CD4-positive, CD25-positive, alpha-beta regulatory T cell (primary cell): ENCODE data around the gene BMP2K. TPM values are rescaled to one million over a fixed set of nuclear protein-coding genes. Genes with fewer than 3 reads are reported as not detected.

Source experiments
- ATAC-seq, 2 donors: fragments of 150-1000 bp; cut with Tn5 transposase; one replicate each; pipeline ENCODE4 v1.10.0; 2021; ENCODE audit warnings: low read depth in 2 of 2, moderate number of reproducible peaks in 2 of 2, moderate library complexity in 1 of 2
- DNase-seq, 3 donors: peaks; one replicate each; pipeline versions ENCODE4 v3.0.0 to v3.0.0-alpha.2; 2012 to 2022; ENCODE audit warnings: mixed read lengths in 1 of 3
- H3K27ac ChIP-seq: one replicate; pipeline ENCODE4 v1.7.0; 2013; ENCODE audit warnings: mild to moderate bottlenecking, low read length; ENCODE audit not compliant: insufficient read depth, poor library complexity, severe bottlenecking
- H3K27me3 ChIP-seq: one replicate; pipeline ENCODE4 v1.7.0; 2013; ENCODE audit warnings: low read length; ENCODE audit not compliant: control insufficient read depth, insufficient read depth
- H3K36me3 ChIP-seq: one replicate; pipeline ENCODE4 v1.7.0; 2013; ENCODE audit warnings: mild to moderate bottlenecking, low read length, moderate library complexity; ENCODE audit not compliant: control insufficient read depth, insufficient read depth
- H3K4me1 ChIP-seq: 2 replicates; pipeline ENCODE4 v1.7.0; 2013; ENCODE audit warnings: mild to moderate bottlenecking, low read length; ENCODE audit not compliant: insufficient read depth, control insufficient read depth, poor library complexity, severe bottlenecking
- H3K4me3 ChIP-seq: one replicate; pipeline ENCODE4 v1.7.0; 2013; ENCODE audit warnings: low read depth, mild to moderate bottlenecking, low read length, moderate library complexity
- H3K9me3 ChIP-seq, 2 experiments: 1 replicate in 1 of 2; 2 replicates in 1 of 2; pipeline ENCODE4 v1.7.0; 2013; ENCODE audit warnings: low read length in 2 of 2, mild to moderate bottlenecking in 1 of 2, moderate library complexity in 1 of 2; ENCODE audit not compliant: control insufficient read depth in 2 of 2
- H3K27ac Mint-ChIP-seq, 3 donors: one replicate each; pipeline ENCODE4 v1.8.0; 2020 to 2022; ENCODE audit warnings: mild to moderate bottlenecking in 3 of 3, mixed read lengths in 3 of 3, moderate library complexity in 2 of 3
- H3K27me3 Mint-ChIP-seq: one replicate; pipeline ENCODE4 v1.8.0; 2022; ENCODE audit warnings: mild to moderate bottlenecking, mixed read lengths
- H3K36me3 Mint-ChIP-seq: one replicate; pipeline ENCODE4 v1.8.0; 2020; ENCODE audit warnings: mixed read lengths
- H3K4me1 Mint-ChIP-seq, 4 donors: one replicate each; pipeline ENCODE4 v1.8.0; 2020 to 2022; ENCODE audit warnings: mixed read lengths in 4 of 4, mild to moderate bottlenecking in 1 of 4
- H3K4me3 Mint-ChIP-seq, 4 donors: one replicate each; pipeline ENCODE4 v1.8.0; 2020 to 2022; ENCODE audit warnings: mild to moderate bottlenecking in 4 of 4, mixed read lengths in 4 of 4, moderate library complexity in 3 of 4
- H3K9me3 Mint-ChIP-seq, 7 donors: one replicate each; pipeline ENCODE4 v1.8.0; 2020 to 2022; ENCODE audit warnings: mixed read lengths in 7 of 7, mild to moderate bottlenecking in 3 of 7, moderate library complexity in 2 of 7
- polyA plus RNA-seq, 4 donors: library from polyadenylated mRNA; unstranded; fragments of 300-500 nt; fragmentation: Illumina TruSeq; gene quantifications; one replicate each; pipeline ENCODE4 v1.2.3, GENCODE V29; 2021
- total RNA-seq: library from RNA; stranded (reverse); gene quantifications from one replicate; pipeline ENCODE4 v1.2.3, GENCODE V29; 2022

Gene BMP2K
- 7.8 TPM for total RNA-seq
- 1 to 10 TPM; 1.2 to 2.2 (median 1.8) TPM for polyA plus RNA-seq

GRCh38 chr4:78776079-78776728 is at the start of gene BMP2K:
TSS of gene BMP2K (plus strand) at chr4:78776350. CDS start at chr4:78776544, 194 bp downstream.
- H3K4me3 Mint-ChIP-seq: peak within 1 kb of the TSS; percentile 95 to 98 (median 96)
- no peaks in the 10 kb centered on the region for H3K9me3 Mint-ChIP-seq
- Histone ChIP-seq H3K9me3 (no peaks in the 10 kb centered on the region), H3K36me3 (no peaks in the 10 kb centered on the region), H3K4me1 (peaks cover 18% of the 10 kb centered on the region), H3K27me3 (no peaks in the 10 kb centered on the region), H3K4me3 (peak within 1 kb of the TSS; percentile 94), H3K27ac (peak within 1 kb of the TSS; percentile 78)
- no peaks in the 10 kb centered on the region for H3K36me3 Mint-ChIP-seq
- peaks cover 11 to 17% (median 14%) of the 10 kb centered on the region in 4 donors for H3K4me1 Mint-ChIP-seq
- peak; percentile 73 to 85 (median 84) for DNase-seq
- peak within 1 kb of the TSS; percentile 85 to 95 (median 92) for H3K27ac Mint-ChIP-seq
- H3K27me3 Mint-ChIP-seq: no peaks in the 10 kb centered on the region
- ATAC-seq: peak; percentile 78 to 82

- no peak overlapping the region for H3K4me3 Mint-ChIP-seq
- Histone ChIP-seq H3K9me3 (no peaks in the 10 kb centered on the region), H3K4me3 (no peak overlapping the region), H3K36me3 (no peaks in the 10 kb centered on the region), H3K27me3 (no peaks in the 10 kb centered on the region), H3K27ac (no peak overlapping the region), H3K4me1 (peaks cover 1% of the 10 kb centered on the region)
- H3K27me3 Mint-ChIP-seq: peaks cover 4% of the 10 kb centered on the region
- ATAC-seq: no peak
- no peaks in the 10 kb centered on the region for H3K9me3 Mint-ChIP-seq
- no peak for DNase-seq
- no peak overlapping the region for H3K27ac Mint-ChIP-seq
- no peaks in the 10 kb centered on the region for H3K36me3 Mint-ChIP-seq
- peaks cover 1 to 4% (median 2%) of the 10 kb centered on the region in 4 donors for H3K4me1 Mint-ChIP-seq
Measured at GRCh38 chr4:78726546-78726945, 49.6 kb upstream of the BMP2K start.

DNA sequence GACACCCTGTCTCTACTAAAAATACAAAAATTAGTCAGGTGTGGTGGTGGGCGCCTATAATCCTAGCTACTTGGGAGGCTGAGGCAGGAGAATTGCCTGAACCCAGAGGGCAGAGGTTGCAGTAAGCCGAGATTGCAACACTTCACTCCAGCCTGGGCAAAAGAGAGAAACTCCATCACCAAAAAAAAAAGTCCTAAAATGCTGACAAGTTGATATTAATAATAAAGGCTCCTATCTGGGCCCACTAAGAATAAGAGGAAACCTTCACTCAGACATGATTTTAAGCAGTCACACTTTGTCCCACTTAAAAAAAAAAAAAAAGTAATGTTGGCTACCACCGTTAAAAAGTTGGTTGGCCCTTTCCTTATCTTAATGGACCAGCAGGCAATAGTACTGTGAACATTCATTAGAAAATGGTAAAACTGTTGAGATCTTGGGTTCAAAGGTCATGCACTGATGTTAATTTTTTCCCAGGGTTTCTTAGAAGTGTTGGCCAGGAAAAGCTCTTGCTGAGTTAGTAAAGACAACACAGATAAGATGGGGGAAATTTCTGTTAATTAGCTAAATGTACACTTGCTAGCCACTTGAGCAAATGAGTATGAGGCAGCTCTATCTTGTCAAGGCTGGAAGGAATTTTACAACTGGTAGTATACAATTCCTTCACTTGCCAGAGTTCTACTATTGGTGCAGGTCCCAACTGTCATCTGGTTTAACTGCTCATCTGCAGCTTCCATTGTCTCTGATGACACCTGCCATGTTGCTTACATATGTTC is 43.6 kb upstream of the BMP2K start:
- H3K4me1 ChIP-seq: no peaks in the 10 kb centered on the region
- Mint-ChIP-seq H3K27me3 (no peaks in the 10 kb centered on the region), H3K9me3 (no peaks in the 10 kb centered on the region), H3K36me3 (no peaks in the 10 kb centered on the region), H3K4me3 (peak overlapping the region in 1 of 4 donors; percentile 62), H3K4me1 (no peaks in the 10 kb centered on the region), H3K27ac (no peak overlapping the region)
- no peaks in the 10 kb centered on the region for H3K27me3 ChIP-seq
- no peaks in the 10 kb centered on the region for H3K9me3 ChIP-seq
- ATAC-seq: no peak
- no peaks in the 10 kb centered on the region for H3K36me3 ChIP-seq
- no peak overlapping the region for H3K4me3 ChIP-seq
- no peak for DNase-seq
- no peak overlapping the region for H3K27ac ChIP-seq

DNA sequence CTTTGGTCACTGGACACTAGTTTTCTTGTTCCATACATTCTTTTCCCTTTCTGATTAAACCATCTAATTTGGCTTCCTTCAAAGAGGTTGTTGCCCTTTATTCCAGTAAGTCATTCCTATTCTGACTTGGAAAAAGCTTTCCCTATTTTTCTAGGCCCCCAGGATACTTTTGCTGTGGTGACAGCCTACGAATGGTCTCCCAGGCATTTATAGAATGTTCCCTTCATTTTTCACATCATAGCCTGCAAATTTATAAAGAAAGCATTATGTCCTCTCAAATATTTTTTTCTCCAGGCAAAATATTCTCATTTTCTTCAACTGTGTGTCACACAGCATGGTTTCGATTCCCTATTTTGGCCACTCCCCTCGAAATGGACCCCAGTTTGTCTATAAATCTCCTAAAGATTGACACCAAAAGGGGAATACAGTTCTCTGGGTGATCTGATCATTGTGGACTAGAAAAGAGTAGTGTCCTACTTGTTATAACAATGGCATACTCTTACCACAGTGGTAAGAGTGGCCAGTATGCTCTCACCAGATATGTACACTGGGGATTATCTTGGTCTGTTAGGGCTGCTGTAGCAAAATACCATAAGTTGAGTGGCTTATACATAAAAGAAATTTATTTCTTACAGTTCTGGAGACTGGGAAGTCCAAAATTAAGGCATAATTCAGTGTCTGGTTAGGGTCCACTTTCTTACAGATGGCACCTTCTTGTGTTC is 41.5 kb upstream of the BMP2K start:
- H3K36me3 ChIP-seq: no peaks in the 10 kb centered on the region
- no peak overlapping the region for H3K27ac ChIP-seq
- DNase-seq: no peak
- no peaks in the 10 kb centered on the region for H3K4me1 ChIP-seq
- H3K36me3 Mint-ChIP-seq: no peaks in the 10 kb centered on the region
- ATAC-seq: no peak
- H3K9me3 Mint-ChIP-seq: no peaks in the 10 kb centered on the region
- H3K27me3 ChIP-seq: no peaks in the 10 kb centered on the region
- H3K27ac Mint-ChIP-seq: no peak overlapping the region
- no peaks in the 10 kb centered on the region for H3K9me3 ChIP-seq
- no peaks in the 10 kb centered on the region for H3K4me1 Mint-ChIP-seq
- H3K27me3 Mint-ChIP-seq: peaks cover 5% of the 10 kb centered on the region
- no peak overlapping the region for H3K4me3 Mint-ChIP-seq
- H3K4me3 ChIP-seq: no peak overlapping the region

GRCh38 chr4:78735697-78736096 is 40.5 kb upstream of the BMP2K start:
- Mint-ChIP-seq H3K9me3 (no peaks in the 10 kb centered on the region), H3K4me3 (no peak overlapping the region), H3K27me3 (peaks cover 5% of the 10 kb centered on the region), H3K27ac (peak overlapping the region in 1 of 3 donors; percentile 28), H3K4me1 (no peaks in the 10 kb centered on the region), H3K36me3 (no peaks in the 10 kb centered on the region)
- no peaks in the 10 kb centered on the region for H3K36me3 ChIP-seq
- H3K4me3 ChIP-seq: no peak overlapping the region
- no peaks in the 10 kb centered on the region for H3K27me3 ChIP-seq
- no peak for DNase-seq
- no peaks in the 10 kb centered on the region for H3K4me1 ChIP-seq
- H3K9me3 ChIP-seq: no peaks in the 10 kb centered on the region
- H3K27ac ChIP-seq: no peak overlapping the region
- no peak for ATAC-seq

DNA sequence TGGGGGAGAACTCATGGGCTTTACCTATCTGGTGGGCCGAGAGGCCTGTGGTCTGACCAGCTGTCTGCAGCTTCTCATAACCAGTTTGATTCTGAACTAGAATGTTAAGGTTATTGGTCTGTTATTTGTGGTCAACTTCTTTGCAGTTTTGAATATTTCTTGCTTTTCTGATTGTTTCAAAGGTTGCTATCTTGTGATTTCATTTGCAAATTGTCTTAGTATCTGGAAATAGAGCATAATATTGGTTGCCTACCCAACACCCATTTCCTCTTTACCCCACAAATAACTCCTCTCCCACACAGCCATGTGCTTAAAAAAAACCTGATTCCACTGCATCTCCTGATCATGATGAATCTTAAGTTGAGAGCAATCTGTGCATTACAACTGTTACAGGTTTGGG is 39.1 kb upstream of the BMP2K start:
- H3K27ac ChIP-seq: no peak overlapping the region
- no peak for ATAC-seq
- DNase-seq: no peak
- H3K36me3 ChIP-seq: no peaks in the 10 kb centered on the region
- no peaks in the 10 kb centered on the region for H3K4me1 ChIP-seq
- Mint-ChIP-seq H3K27ac (no peak overlapping the region), H3K27me3 (peaks cover 5% of the 10 kb centered on the region), H3K4me1 (no peaks in the 10 kb centered on the region), H3K9me3 (no peaks in the 10 kb centered on the region), H3K36me3 (no peaks in the 10 kb centered on the region), H3K4me3 (no peak overlapping the region)
- H3K27me3 ChIP-seq: no peaks in the 10 kb centered on the region
- no peaks in the 10 kb centered on the region for H3K9me3 ChIP-seq
- H3K4me3 ChIP-seq: no peak overlapping the region

DNA sequence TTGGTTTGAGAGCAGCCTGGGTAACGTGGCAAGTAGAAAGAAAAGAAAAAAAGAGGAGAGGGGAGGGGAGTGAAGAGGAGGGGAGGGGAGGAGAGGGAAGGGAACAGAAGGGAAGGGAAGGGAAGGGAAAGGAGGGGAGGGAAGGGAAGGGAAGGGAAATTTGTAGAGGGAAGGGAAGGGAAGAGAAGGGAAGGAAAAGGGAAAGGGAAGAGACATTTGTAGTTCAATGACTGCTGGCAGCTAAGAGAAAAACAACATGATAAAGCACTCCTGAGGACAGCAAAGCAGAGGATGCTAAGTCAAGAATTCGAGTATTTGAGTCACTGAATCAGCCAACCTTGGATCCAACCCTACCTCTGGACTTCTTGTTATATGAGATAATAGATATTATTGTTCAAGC is 38.2 kb upstream of the BMP2K start:
- DNase-seq (no peak), ATAC-seq (no peak)
- no peak overlapping the region for H3K4me3 Mint-ChIP-seq
- H3K4me1 Mint-ChIP-seq: no peaks in the 10 kb centered on the region
- no peaks in the 10 kb centered on the region for H3K9me3 Mint-ChIP-seq
- H3K27ac Mint-ChIP-seq: no peak overlapping the region
- Histone ChIP-seq H3K27me3 (no peaks in the 10 kb centered on the region), H3K36me3 (no peaks in the 10 kb centered on the region), H3K27ac (no peak overlapping the region), H3K4me1 (no peaks in the 10 kb centered on the region), H3K9me3 (no peaks in the 10 kb centered on the region), H3K4me3 (no peak overlapping the region)
- H3K36me3 Mint-ChIP-seq: no peaks in the 10 kb centered on the region
- H3K27me3 Mint-ChIP-seq: peaks cover 5% of the 10 kb centered on the region
